ENCODE measurements around the gene PUS10. TPM values are rescaled to one million over a fixed set of nuclear protein-coding genes. Genes with fewer than 3 reads are reported as not detected.

The PUS10 gene
- total RNA-seq, 1 experiment from 2014 or later: 5.6 TPM

- Histone ChIP-seq H3K79me2 (ENCODE audit: insufficient read depth, low read length) (no peaks in the 10 kb centered on the region), H3K4me2 (ENCODE audit: low read length) (peak overlapping the region; percentile 82), H2AFZ (ENCODE audit: low read depth, low read length, poor library complexity, severe bottlenecking) (peak overlapping the region; percentile 99), H3K9me2 (ENCODE audit: insufficient read depth) (no peaks in the 10 kb centered on the region), H3K4me1 (ENCODE audit: control insufficient read depth in 1 of 2, insufficient read depth in 2 of 2, low read length in 2 of 2) (peaks cover 3 to 19% of the 10 kb centered on the region in 2 experiments; a peak in 3 of 4 replicates), H4K20me1 (ENCODE audit: insufficient read depth) (no peaks in the 10 kb centered on the region), H3K36me3 (ENCODE audit: control insufficient read depth in 1 of 2, insufficient read depth in 2 of 2, low read length in 2 of 2) (no peaks in the 10 kb centered on the region), H3K27ac (ENCODE audit: low read depth, low read length) (no peak overlapping the region), H3K9ac (ENCODE audit: low read length) (no peak overlapping the region), H3K27me3 (ENCODE audit: insufficient read depth, low read length) (no peaks in the 10 kb centered on the region), H3K9me3 (ENCODE audit: control insufficient read depth in 1 of 2, insufficient read depth in 1 of 2, low read depth in 1 of 2, low read length in 2 of 2) (no peaks in the 10 kb centered on the region), H3K4me3 (replicated peaks in 1 of 2; ENCODE audit: low read depth in 1 of 2, low read length in 2 of 2) (no peak overlapping the region)
- ATAC-seq: no peak
- POLR2A ChIA-PET: no interaction called here
- TF ChIP-seq MAX (IDR thresholded peaks at IDR 0.05) (no peak), JUND (IDR thresholded peaks at IDR 0.05) (no peak), SP1 (IDR thresholded peaks at IDR 0.05; ENCODE audit: low read depth) (no peak), ATF3 (IDR thresholded peaks at IDR 0.05) (no peak), CBX3 (IDR thresholded peaks at IDR 0.05; ENCODE audit: low read depth) (no peak), POLR2AphosphoS5 (IDR thresholded peaks at IDR 0.05; ENCODE audit: low read depth, low read length) (no peak), POLR2A (IDR thresholded peaks at IDR 0.05; ENCODE audit: borderline replicate concordance, extremely low read depth, insufficient read depth, insufficient read length) (no peak), CEBPB (IDR thresholded peaks at IDR 0.05; ENCODE audit: low read depth) (no peak), SIN3A (IDR thresholded peaks at IDR 0.05; ENCODE audit: low read depth) (no peak), SRF (IDR thresholded peaks at IDR 0.05; ENCODE audit: low read depth) (no peak), EZH2phosphoT487 (IDR thresholded peaks at IDR 0.05; ENCODE audit: borderline replicate concordance) (no peak), YY1 (IDR thresholded peaks at IDR 0.05; ENCODE audit: extremely low read depth, insufficient replicate concordance, low read depth, low read length) (no peak), EGR1 (IDR thresholded peaks at IDR 0.05; ENCODE audit: low read depth) (no peak)
- intact Hi-C loops (cut with micrococcal nuclease): no loop called here
- RAD21 ChIA-PET (ENCODE audit: low non-redundant PET in 1 of 2, low total read pairs in 2 of 2, uncharacterized antibody in 2 of 2, unreplicated experiment in 2 of 2): no interaction called here
- CTCF ChIA-PET: interaction anchor here (1.5 to 1.8 kb wide), 2 partner anchors 200 to 298 kb away, joined by 3 to 4 read pairs; no protein-coding TSS in a partner anchor
- no TSS peak for BruUV-seq (replicated peaks)
- DNase-seq (ENCODE audit: low read depth, low spot score): no peak
Observed at GRCh38 chr2:61005736-61006135, 12.3 kb downstream of the PUS10 start.

Data from HCT116 (cell line).